CD8-positive, alpha-beta memory T cell (primary cell): ENCODE results near the gene NFATC2. TPM values are rescaled to one million over a fixed set of nuclear protein-coding genes. Genes with fewer than 3 reads are reported as not detected.

Source experiments
- CTCF ChIA-PET: fragments of 350-600 bp; sonication (Branson Sonifier 250); formaldehyde crosslinking; loops from one replicate; lab custom pipeline; 2021; ENCODE audit warnings: antibody characterized with exemption; lab: Charles Lee
- POLR2A ChIA-PET: fragments of 350-600 bp; sonication (Branson Sonifier 250); formaldehyde crosslinking; loops from one replicate; lab custom pipeline; 2021; ENCODE audit warnings: antibody characterized with exemption; lab: Charles Lee
- DNase-seq, 5 donors: peaks; one replicate each; pipeline versions ENCODE4 v3.0.0 to v3.0.0-alpha.2; 2020 to 2022; ENCODE audit warnings: mixed read lengths in 1 of 5
- H3K27ac ChIP-seq: one replicate; pipeline ENCODE4 v1.7.0; 2013; ENCODE audit warnings: low read depth, mild to moderate bottlenecking, low read length, moderate library complexity
- H3K27me3 ChIP-seq: 2 replicates; pipeline ENCODE4 v1.7.0; 2013; ENCODE audit warnings: low read length, mild to moderate bottlenecking; ENCODE audit not compliant: insufficient read depth, poor library complexity, severe bottlenecking
- H3K36me3 ChIP-seq: 2 replicates; pipeline ENCODE4 v1.7.0; 2013; ENCODE audit warnings: mild to moderate bottlenecking, low read length, moderate library complexity; ENCODE audit not compliant: insufficient read depth
- H3K4me1 ChIP-seq: 2 replicates; pipeline ENCODE4 v1.7.0; 2013; ENCODE audit warnings: mild to moderate bottlenecking, low read length, moderate library complexity; ENCODE audit not compliant: insufficient read depth
- H3K4me3 ChIP-seq: 2 replicates; pipeline ENCODE4 v1.7.0; 2013; ENCODE audit warnings: mild to moderate bottlenecking, low read length
- H3K9me3 ChIP-seq: 2 replicates; pipeline ENCODE4 v1.7.0; 2013; ENCODE audit warnings: mild to moderate bottlenecking, low read length
- H3K27ac Mint-ChIP-seq, 8 donors: one replicate each; pipeline ENCODE4 v1.8.0; 2020 to 2021; ENCODE audit warnings: mixed read lengths in 8 of 8, mild to moderate bottlenecking in 6 of 8, inconsistent platforms in 3 of 8, moderate library complexity in 3 of 8
- H3K27me3 Mint-ChIP-seq, 2 donors: one replicate each; pipeline ENCODE4 v1.8.0; 2020 to 2021; ENCODE audit warnings: mixed read lengths in 2 of 2, mild to moderate bottlenecking in 1 of 2, moderate library complexity in 1 of 2
- H3K36me3 Mint-ChIP-seq, 3 donors: one replicate each; pipeline ENCODE4 v1.8.0; 2020 to 2021; ENCODE audit warnings: mixed read lengths in 3 of 3, inconsistent platforms in 1 of 3, mild to moderate bottlenecking in 1 of 3
- H3K4me1 Mint-ChIP-seq, 3 donors: one replicate each; pipeline ENCODE4 v1.8.0; 2020 to 2021; ENCODE audit warnings: mixed read lengths in 3 of 3, inconsistent platforms in 1 of 3, mild to moderate bottlenecking in 1 of 3
- H3K4me3 Mint-ChIP-seq, 7 donors: one replicate each; pipeline ENCODE4 v1.8.0; 2020 to 2021; ENCODE audit warnings: mixed read lengths in 7 of 7, mild to moderate bottlenecking in 6 of 7, moderate library complexity in 4 of 7, inconsistent platforms in 2 of 7
- H3K9me3 Mint-ChIP-seq, 5 donors: one replicate each; pipeline ENCODE4 v1.8.0; 2020 to 2022; ENCODE audit warnings: mixed read lengths in 5 of 5, mild to moderate bottlenecking in 3 of 5, moderate library complexity in 2 of 5, inconsistent platforms in 1 of 5
- polyA plus RNA-seq: library from polyadenylated mRNA; unstranded; fragments of 300-500 nt; fragmentation: Illumina TruSeq; gene quantifications from one replicate; pipeline ENCODE4 v1.2.3, GENCODE V29; 2021
- total RNA-seq, 2 experiments: library from RNA; stranded (reverse); gene quantifications; one replicate each; pipeline ENCODE4 v1.2.3, GENCODE V29; 2021

Gene NFATC2
- total and polyA plus RNA-seq, 3 experiments from 2014 or later = 52.1 to 64.4 (median 63.0) TPM

DNA sequence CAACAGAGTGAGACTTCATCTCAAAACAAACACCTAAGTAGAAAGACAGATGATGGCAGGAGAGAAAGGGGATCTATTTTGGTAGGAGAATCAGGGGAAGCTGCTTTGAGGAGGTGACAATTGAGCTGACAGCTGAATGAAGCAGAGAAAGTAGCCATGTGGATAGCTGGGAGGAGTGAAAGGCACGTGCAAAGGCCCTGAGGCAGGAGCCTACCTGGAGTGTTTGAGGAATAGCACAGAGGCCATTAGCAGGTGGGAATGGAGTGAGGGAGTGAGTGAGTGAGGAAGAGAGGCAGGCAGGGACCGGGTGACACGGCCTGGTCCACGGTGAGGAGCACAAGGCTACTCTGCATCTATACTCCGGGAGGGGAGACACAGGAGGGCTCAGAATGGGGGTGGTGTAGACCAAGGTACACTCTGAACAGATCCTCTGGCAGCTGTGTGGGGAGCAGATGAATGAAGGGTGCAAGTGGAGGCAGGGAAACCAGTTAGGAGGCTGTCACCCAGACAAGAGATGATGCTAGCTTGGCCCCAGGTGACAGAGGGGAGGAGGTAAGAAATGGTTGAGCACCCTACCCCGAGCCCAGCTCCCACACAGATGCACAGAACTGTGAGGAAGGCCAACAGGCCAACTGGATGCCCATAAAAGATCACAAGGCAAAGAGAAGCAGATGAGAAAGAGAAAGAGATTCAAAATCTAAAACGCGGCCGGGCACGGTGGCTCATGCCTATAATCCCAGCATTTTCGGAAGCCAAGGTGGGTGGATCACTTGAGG, 43.6 kb downstream of the NFATC2 start:
- no peaks in the 10 kb centered on the region for H3K9me3 Mint-ChIP-seq
- peaks cover 4 to 40% (median 9%) of the 10 kb centered on the region in 3 donors for H3K36me3 Mint-ChIP-seq
- no peak overlapping the region for H3K4me3 ChIP-seq
- H3K27ac ChIP-seq = no peak overlapping the region
- no peaks in the 10 kb centered on the region for H3K27me3 ChIP-seq
- peak overlapping the region; percentile 28 to 81 (median 63) for H3K4me3 Mint-ChIP-seq
- no peaks in the 10 kb centered on the region for H3K36me3 ChIP-seq
- POLR2A ChIA-PET = interaction anchor here (0.6 kb wide), 1 partner anchor 59 kb away, joined by 5 read pairs; no protein-coding TSS in a partner anchor
- peaks cover 81% of the 10 kb centered on the region for H3K4me1 ChIP-seq
- no peaks in the 10 kb centered on the region for H3K9me3 ChIP-seq
- DNase-seq = no peak
- peak overlapping the region; percentile 90 to 100 (median 98) for H3K27ac Mint-ChIP-seq
- CTCF ChIA-PET = interaction anchor here (1.0 to 3.5 kb wide), 2 partner anchors 44 to 73 kb away, joined by 3 to 21 read pairs; partner anchors contain the start of gene NFATC2
- peaks cover 88 to 99% (median 98%) of the 10 kb centered on the region in 3 donors for H3K4me1 Mint-ChIP-seq
- no peaks in the 10 kb centered on the region for H3K27me3 Mint-ChIP-seq

DNA sequence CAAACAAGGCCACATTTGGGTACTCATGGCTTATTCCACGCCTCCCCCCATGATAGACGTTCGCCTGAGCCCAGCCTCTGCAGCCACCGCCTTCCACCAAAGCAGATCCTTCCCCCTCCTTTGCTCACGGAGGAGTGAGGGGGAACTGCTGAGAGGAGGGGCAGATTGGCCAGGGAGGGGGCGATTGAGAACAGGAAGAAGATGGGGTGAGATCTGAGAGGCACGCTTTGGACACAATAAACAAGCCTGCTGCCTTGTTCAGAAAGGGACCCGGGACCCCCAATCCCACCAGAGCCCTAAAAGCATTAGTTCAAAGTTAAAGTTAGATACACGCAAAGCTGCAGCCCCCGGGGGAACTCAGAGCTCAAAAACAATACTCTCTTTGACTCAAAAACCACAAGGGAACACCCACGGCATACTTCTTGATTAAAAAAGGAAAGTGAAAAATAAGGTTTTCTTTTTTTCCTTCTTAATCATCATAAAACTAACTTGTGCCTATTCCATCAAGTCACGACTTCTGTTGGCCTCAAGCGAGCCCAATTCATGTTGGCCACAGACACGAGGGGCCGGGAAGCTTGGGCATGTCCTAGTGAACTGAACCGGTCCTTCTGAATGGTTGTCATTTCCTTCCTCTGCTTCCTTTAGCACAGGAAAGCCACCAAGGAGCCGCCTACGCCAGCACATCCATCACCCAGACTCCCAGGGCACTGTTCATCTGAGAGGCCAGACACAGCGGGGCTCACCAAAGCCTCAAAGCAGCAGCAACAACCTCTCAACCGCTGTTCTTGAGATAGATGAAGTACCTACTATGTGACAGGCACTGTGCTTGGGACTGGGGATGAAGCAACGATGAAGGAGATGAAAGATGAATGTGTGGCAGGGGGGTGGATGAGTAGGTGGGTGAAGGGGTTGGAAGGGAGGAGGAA, 44.7 kb downstream of the NFATC2 start:
- CTCF ChIA-PET = interaction anchor here (1.0 to 1.2 kb wide), 2 partner anchors 72 to 112 kb away, joined by 3 read pairs; no protein-coding TSS in a partner anchor
- POLR2A ChIA-PET = interaction anchor here (1.0 to 1.2 kb wide), 2 partner anchors 15 to 44 kb away, joined by 3 to 4 read pairs; no protein-coding TSS in a partner anchor

DNA sequence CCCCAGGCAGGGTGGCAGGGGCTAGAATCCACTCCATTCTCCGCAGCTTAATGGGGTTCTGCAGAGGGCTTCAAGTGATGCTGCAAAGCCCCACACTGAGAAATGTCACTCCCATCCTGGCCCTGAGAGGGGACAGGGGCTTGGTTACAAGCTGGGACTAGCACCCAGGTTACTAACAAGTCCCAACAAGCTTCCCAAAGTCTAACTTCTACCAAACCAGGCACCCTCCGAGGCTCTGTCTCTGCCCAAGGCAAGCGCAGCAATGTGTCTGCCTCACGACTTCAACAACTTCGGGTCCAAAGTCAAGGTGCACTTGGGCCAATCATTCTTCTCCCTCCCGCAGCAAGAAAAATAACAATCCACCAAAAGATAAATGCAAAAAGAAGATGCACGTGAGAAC, 45.6 kb downstream of the NFATC2 start:
- no peaks in the 10 kb centered on the region for H3K36me3 ChIP-seq
- peak overlapping the region; percentile 32 to 81 (median 73) for H3K4me3 Mint-ChIP-seq
- H3K36me3 Mint-ChIP-seq = peaks cover 4 to 41% (median 9%) of the 10 kb centered on the region in 3 donors
- peak overlapping the region; percentile 49 for H3K4me3 ChIP-seq
- peaks cover 95% of the 10 kb centered on the region for H3K4me1 ChIP-seq
- ChIA-PET POLR2A (no interaction called here), CTCF (interaction anchor here (1.2 kb wide), 1 partner anchor 111 kb away, joined by 3 read pairs; no protein-coding TSS in a partner anchor)
- no peak overlapping the region for H3K27ac ChIP-seq
- peaks cover 93 to 100% (median 100%) of the 10 kb centered on the region in 3 donors for H3K4me1 Mint-ChIP-seq
- no peaks in the 10 kb centered on the region for H3K27me3 ChIP-seq
- no peaks in the 10 kb centered on the region for H3K9me3 ChIP-seq
- DNase-seq = no peak
- H3K27ac Mint-ChIP-seq = peak overlapping the region; percentile 90 to 100 (median 98)
- H3K9me3 Mint-ChIP-seq = no peaks in the 10 kb centered on the region
- no peaks in the 10 kb centered on the region for H3K27me3 Mint-ChIP-seq

More for the DNA sequence above, 44.7 kb downstream of the NFATC2 start:
- peak; percentile 40 to 77 (median 64) for DNase-seq
- H3K9me3 ChIP-seq = no peaks in the 10 kb centered on the region
- H3K4me3 Mint-ChIP-seq = peak overlapping the region; percentile 32 to 81 (median 73)
- H3K36me3 ChIP-seq = no peaks in the 10 kb centered on the region
- peaks cover 90% of the 10 kb centered on the region for H3K4me1 ChIP-seq
- H3K27ac Mint-ChIP-seq = peak overlapping the region; percentile 90 to 100 (median 98)
- no peaks in the 10 kb centered on the region for H3K27me3 Mint-ChIP-seq
- no peaks in the 10 kb centered on the region for H3K27me3 ChIP-seq
- peaks cover 4 to 37% (median 9%) of the 10 kb centered on the region in 3 donors for H3K36me3 Mint-ChIP-seq
- H3K4me1 Mint-ChIP-seq = peaks cover 91 to 100% (median 100%) of the 10 kb centered on the region in 3 donors
- no peaks in the 10 kb centered on the region for H3K9me3 Mint-ChIP-seq
- H3K27ac ChIP-seq = peak overlapping the region; percentile 32
- H3K4me3 ChIP-seq = peak overlapping the region; percentile 49

DNA sequence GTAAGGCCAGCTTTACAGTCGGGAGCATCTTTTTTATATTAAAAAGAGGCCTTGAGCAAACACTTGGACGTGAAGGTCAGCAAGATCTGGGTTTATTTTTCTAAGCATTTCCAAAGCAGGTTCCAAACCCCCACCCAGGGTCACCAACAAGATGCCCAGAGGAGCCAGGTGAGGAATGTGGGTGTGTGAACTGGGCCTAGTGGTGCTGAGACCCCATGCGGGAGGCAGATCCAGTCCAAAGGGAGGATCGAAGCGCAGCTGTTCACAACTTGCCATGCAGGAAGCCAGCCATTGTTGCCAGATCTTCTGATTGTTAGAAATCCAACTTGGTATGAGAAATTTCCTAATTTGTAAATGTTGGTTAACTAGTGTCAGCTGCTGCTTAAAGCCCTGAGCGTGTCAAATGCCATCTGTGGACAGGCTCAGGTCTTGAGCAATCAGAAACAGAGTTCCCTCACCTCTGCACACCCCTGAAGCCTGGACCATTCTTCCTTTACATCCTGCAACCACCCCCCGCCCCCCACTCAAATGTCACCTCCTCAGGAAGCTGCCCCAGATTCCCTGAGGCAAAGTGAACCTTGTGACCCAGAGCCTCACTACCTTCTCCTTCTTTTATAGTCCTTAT, 46.5 kb downstream of the NFATC2 start:
- Mint-ChIP-seq H3K36me3 (peaks cover 4 to 46% (median 9%) of the 10 kb centered on the region in 3 donors), H3K9me3 (no peaks in the 10 kb centered on the region), H3K4me3 (peak overlapping the region; percentile 32 to 81 (median 76)), H3K27ac (peak overlapping the region; percentile 90 to 100 (median 97)), H3K4me1 (peaks cover 95 to 100% (median 100%) of the 10 kb centered on the region in 3 donors), H3K27me3 (no peaks in the 10 kb centered on the region)
- Histone ChIP-seq H3K4me1 (peaks cover 93% of the 10 kb centered on the region), H3K36me3 (no peaks in the 10 kb centered on the region), H3K9me3 (no peaks in the 10 kb centered on the region), H3K4me3 (no peak overlapping the region), H3K27me3 (no peaks in the 10 kb centered on the region), H3K27ac (no peak overlapping the region)
- ChIA-PET CTCF (interaction anchor here (1.2 kb wide), 1 partner anchor 110 kb away, joined by 3 read pairs; no protein-coding TSS in a partner anchor), POLR2A (no interaction called here)
- DNase-seq = no peak

DNA sequence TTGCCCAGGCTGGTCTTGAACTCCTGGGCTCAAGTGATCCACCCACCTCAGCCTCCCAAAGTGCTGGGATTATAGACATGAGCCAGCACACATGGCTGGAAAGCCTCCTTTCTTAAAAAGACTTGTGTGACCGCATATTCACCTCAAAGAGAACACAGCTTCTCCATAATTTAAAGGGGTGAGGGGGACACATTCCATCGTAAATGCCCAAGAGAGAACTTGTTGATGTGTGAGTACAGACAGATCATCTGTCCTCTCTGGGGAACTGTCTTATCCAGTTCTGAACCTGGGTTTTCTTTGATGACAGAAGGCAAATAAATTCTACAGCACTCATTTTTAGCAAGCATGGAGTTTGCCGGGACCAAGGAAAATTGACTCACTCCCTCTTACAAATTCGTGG, 47.2 kb downstream of the NFATC2 start:
- peak overlapping the region in 6 of 7 donors; percentile 32 to 88 (median 79) for H3K4me3 Mint-ChIP-seq
- no peaks in the 10 kb centered on the region for H3K27me3 Mint-ChIP-seq
- no peak for DNase-seq
- H3K27ac ChIP-seq = no peak overlapping the region
- peaks cover 1% of the 10 kb centered on the region for H3K36me3 ChIP-seq
- peaks cover 4 to 52% (median 9%) of the 10 kb centered on the region in 3 donors for H3K36me3 Mint-ChIP-seq
- H3K4me1 ChIP-seq = peaks cover 94% of the 10 kb centered on the region
- no peak overlapping the region for H3K4me3 ChIP-seq
- ChIA-PET CTCF (interaction anchor here (0.9 to 2.4 kb wide), 3 partner anchors 18 to 109 kb away, joined by 3 to 6 read pairs (median 5); no protein-coding TSS in a partner anchor), POLR2A (no interaction called here)
- H3K27ac Mint-ChIP-seq = peak overlapping the region; percentile 90 to 100 (median 97)
- peaks cover 97 to 100% (median 100%) of the 10 kb centered on the region in 3 donors for H3K4me1 Mint-ChIP-seq
- H3K27me3 ChIP-seq = no peaks in the 10 kb centered on the region
- H3K9me3 ChIP-seq = no peaks in the 10 kb centered on the region
- no peaks in the 10 kb centered on the region for H3K9me3 Mint-ChIP-seq

DNA sequence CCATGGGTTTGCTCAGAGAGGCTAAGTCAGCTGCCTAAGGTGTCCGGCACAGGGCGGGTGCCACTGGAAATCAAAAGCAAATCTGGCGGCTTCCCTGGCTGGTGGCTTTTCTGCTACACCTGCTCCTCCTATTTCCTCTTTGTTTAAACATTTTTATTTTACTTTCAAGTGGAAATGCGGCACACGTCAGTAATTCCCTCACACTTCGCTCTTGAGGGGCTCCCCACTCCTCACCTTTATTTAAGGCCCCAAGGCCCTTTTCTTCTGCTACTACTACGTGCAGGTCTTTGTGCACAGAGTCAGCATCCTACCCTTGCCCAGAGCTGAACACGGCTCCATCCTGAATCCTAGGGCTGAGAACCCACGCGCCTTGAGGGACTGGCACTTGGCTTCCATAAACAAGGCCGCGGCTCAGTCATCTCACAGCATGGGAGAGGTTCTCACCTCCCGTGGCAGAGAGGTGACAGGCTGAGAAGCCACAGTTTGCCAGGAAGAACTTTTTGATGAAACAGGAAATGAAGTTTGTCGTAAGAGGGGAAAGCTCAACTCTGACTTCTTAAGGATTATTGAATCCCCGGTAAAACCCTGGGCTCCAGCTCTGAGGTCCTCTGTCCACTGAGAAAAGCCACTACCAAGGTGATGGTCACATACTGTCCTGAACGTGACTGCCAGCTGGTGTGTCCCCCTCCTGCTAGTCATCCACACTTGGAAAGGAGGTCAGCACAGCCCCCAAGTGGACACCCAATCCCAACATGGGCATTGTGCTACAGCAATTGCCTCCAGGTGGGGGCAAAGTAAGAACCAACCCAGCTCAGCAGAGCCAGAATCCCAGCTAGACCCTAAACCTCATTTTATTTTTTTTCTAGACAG, 48.0 kb downstream of the NFATC2 start:
- Mint-ChIP-seq H3K27ac (peak overlapping the region; percentile 90 to 100 (median 97)), H3K36me3 (peaks cover 4 to 60% (median 9%) of the 10 kb centered on the region in 3 donors), H3K4me1 (peaks cover 97 to 100% (median 100%) of the 10 kb centered on the region in 3 donors), H3K9me3 (no peaks in the 10 kb centered on the region), H3K4me3 (peak overlapping the region; percentile 57 to 89 (median 79)), H3K27me3 (no peaks in the 10 kb centered on the region)
- peaks cover 89% of the 10 kb centered on the region for H3K4me1 ChIP-seq
- peak overlapping the region; percentile 28 for H3K4me3 ChIP-seq
- no peaks in the 10 kb centered on the region for H3K27me3 ChIP-seq
- ChIA-PET CTCF (interaction anchor here (0.9 to 2.4 kb wide), 4 partner anchors 13 to 108 kb away, joined by 3 to 6 read pairs (median 4); no protein-coding TSS in a partner anchor), POLR2A (interaction anchor here (1.2 to 1.4 kb wide), 2 partner anchors 13 to 47 kb away, joined by 3 to 5 read pairs; no protein-coding TSS in a partner anchor)
- no peaks in the 10 kb centered on the region for H3K9me3 ChIP-seq
- peaks cover 5% of the 10 kb centered on the region for H3K36me3 ChIP-seq
- peak overlapping the region; percentile 12 for H3K27ac ChIP-seq
- peak; percentile 37 to 69 (median 62) for DNase-seq
